Measurements from ENCODE around the gene PCSK4. TPM values are rescaled to one million over a fixed set of nuclear protein-coding genes. Genes with fewer than 3 reads are reported as not detected.

PCSK4 gene
- total and polyA plus RNA-seq, 9 of the 15 experiments (the other 6 are each of a cell fraction or from before 2014, with no cell fraction given), result 0.01 to 9.1 (median 2.1) TPM; not detected in 1

DNA sequence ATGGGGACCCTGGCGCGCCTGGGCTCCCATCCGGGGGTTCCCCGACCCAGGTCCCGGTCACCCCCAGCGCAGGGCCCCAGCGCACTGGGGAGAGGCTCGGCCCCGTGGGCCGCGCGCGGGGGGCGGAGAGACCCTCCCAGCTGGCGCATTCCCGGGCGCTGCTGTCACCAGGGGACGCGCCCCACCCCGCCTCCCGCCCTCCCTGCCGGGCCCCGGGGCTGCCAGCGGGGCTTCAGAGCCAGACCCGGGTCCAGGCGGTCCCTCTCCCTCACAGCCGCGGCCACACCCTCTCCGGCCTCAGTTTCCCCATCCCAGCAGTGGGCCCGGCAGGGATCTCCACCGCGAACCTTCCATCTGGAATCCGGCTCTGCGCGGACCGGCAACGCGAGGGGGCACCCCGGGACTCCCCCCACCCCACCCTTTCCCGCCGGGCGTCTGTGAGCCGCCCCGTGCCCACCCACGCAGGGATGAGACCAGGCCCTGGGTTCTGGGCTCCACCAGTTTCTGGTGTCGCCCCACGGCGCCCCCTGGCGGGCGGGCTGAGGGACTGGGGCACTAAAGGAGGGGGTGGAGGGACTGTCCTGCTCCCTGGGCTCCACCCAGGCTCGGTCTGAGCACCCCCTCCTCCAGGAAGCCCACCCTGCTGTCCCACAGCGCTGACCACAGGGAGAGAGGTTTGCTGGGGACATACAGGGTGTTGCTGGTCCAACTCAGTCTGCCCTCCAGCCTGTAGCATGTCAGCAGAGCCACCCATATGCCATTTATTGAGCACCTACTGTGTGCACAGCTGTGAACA is 23.5 kb upstream of the PCSK4 start (continued):
- no peak; the same call in 1 of the 2 replicates for TF ChIP-seq TEAD4 (IDR thresholded peaks at IDR 0.05; ENCODE audit: low read length)
- TF ChIP-seq TEAD4 (CRISPR knock-in tag; IDR thresholded peaks at IDR 0.05; ENCODE audit: borderline replicate concordance), result no peak
- TF ChIP-seq CREM (IDR thresholded peaks at IDR 0.05; ENCODE audit: low read depth), result 0 out of 2 replicates have a peak, but pooled peaks have one; percentile 4
- no peak for TF ChIP-seq RNF2 (IDR thresholded peaks at IDR 0.05)
- TF ChIP-seq MXD1 (CRISPR knock-in tag; IDR thresholded peaks at IDR 0.05; ENCODE audit: borderline replicate concordance, poor library complexity, severe bottlenecking), result no peak
- TF ChIP-seq HMG20B (CRISPR knock-in tag; IDR thresholded peaks at IDR 0.05), result 0 out of 2 replicates have a peak, but pooled peaks have one; percentile 59
- peak; percentile 37; the same call in 1 of the 2 replicates for TF ChIP-seq ESRRA (IDR thresholded peaks at IDR 0.05; ENCODE audit: borderline replicate concordance, low read depth)
- no peak for TF ChIP-seq SFPQ (IDR thresholded peaks at IDR 0.05; ENCODE audit: low read depth, low read length)
- TF ChIP-seq NR2F6 (CRISPR knock-in tag; IDR thresholded peaks at IDR 0.05), result no peak
- TF ChIP-seq GABPB2 (CRISPR knock-in tag; conservative IDR thresholded peaks at IDR 0.05), result no peak
- no peak for TF ChIP-seq ZNF79 (CRISPR knock-in tag; IDR thresholded peaks at IDR 0.05; ENCODE audit: low read depth)
- TF ChIP-seq FOXM1 (IDR thresholded peaks at IDR 0.05; ENCODE audit: low read depth), result no peak
- no peak for TF ChIP-seq FOXM1 (CRISPR knock-in tag; IDR thresholded peaks at IDR 0.05; ENCODE audit: low read depth)
- no peak for TF ChIP-seq TCFL5 (CRISPR knock-in tag; conservative IDR thresholded peaks at IDR 0.05)
- no peak for TF ChIP-seq ZNF707 (CRISPR knock-in tag; conservative IDR thresholded peaks at IDR 0.05)
- no peak for TF ChIP-seq RHOXF2B (CRISPR knock-in tag; conservative IDR thresholded peaks at IDR 0.05)
- no peak for TF ChIP-seq HINFP (tag; conservative IDR thresholded peaks at IDR 0.05; ENCODE audit: low read depth)
- no peak for TF ChIP-seq DIDO1 (tag; IDR thresholded peaks at IDR 0.05; ENCODE audit: low read depth)
- no peak for TF ChIP-seq ZNF316 (IDR thresholded peaks at IDR 0.05)
- TF ChIP-seq, protein P1, sequence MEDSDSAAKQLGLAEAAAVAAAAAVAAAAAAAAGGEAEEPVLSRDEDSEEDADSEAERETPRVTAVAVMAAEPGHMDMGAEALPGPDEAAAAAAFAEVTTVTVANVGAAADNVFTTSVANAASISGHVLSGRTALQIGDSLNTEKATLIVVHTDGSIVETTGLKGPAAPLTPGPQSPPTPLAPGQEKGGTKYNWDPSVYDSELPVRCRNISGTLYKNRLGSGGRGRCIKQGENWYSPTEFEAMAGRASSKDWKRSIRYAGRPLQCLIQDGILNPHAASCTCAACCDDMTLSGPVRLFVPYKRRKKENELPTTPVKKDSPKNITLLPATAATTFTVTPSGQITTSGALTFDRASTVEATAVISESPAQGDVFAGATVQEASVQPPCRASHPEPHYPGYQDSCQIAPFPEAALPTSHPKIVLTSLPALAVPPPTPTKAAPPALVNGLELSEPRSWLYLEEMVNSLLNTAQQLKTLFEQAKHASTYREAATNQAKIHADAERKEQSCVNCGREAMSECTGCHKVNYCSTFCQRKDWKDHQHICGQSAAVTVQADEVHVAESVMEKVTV (CRISPR knock-in tag; IDR thresholded peaks at IDR 0.05), result no peak
